PC-9 (cell line): ENCODE measurements around the gene ROPN1. TPM values are rescaled to one million over a fixed set of nuclear protein-coding genes. Genes with fewer than 3 reads are reported as not detected.
"Not testable (repeated sequence)": the region's sequence is repeated elsewhere in the genome, so short reads cannot be mapped to it uniquely, and the experiment has no call there.

ENCODE experiments used
- BruUV-seq: library from RNA; stranded (reverse); fragments of 400-500 nt; replicated peaks from 2 replicates; lab custom pipeline; 2021; lab: Mats Ljungman, UMichigan
- CTCF ChIA-PET: fragments of 300-600 bp; sonication (Branson Sonifier 250); formaldehyde crosslinking; loops from one replicate; lab custom pipeline; 2022; ENCODE audit warnings: antibody characterized with exemption; lab: Charles Lee
- POLR2A ChIA-PET: fragments of 300-600 bp; sonication (Branson Sonifier 250); formaldehyde crosslinking; loops from one replicate; lab custom pipeline; 2022; ENCODE audit warnings: antibody characterized with exemption; ENCODE audit not compliant: unreplicated experiment; lab: Charles Lee
- DNase-seq, 2 experiments: peaks; one replicate each; pipeline versions ENCODE4 v3.0.0 to v3.0.0-alpha.2; 2015 to 2022; ENCODE audit warnings: mixed read lengths in 1 of 2
- H2AFZ ChIP-seq: fragments of 200-600 bp; sonication (generic); 2 replicates; pipeline ENCODE4 v1.8.1; 2017; ENCODE audit warnings: antibody characterized with exemption
- H3F3A ChIP-seq: fragments of 200-600 bp; sonication (generic); 2 replicates; pipeline ENCODE4 v1.8.1; 2017; ENCODE audit warnings: antibody characterized with exemption, mild to moderate bottlenecking, low read depth; ENCODE audit not compliant: insufficient read depth
- H3K27ac ChIP-seq: fragments of 200-600 bp; sonication (generic); 2 replicates; pipeline ENCODE4 v1.6.1; 2016; ENCODE audit warnings: mixed run types
- H3K27me3 ChIP-seq: fragments of 200-600 bp; sonication (generic); 2 replicates; pipeline ENCODE4 v1.6.1; 2016; ENCODE audit warnings: low read depth, mixed run types; ENCODE audit not compliant: insufficient read depth
- H3K36me3 ChIP-seq: fragments of 200-600 bp; sonication (generic); 2 replicates; pipeline ENCODE4 v1.6.1; 2016; ENCODE audit warnings: low read depth, mixed run types
- H3K4me1 ChIP-seq: fragments of 200-600 bp; sonication (generic); replicated peaks from 2 replicates; pipeline ENCODE4 v1.6.1; 2016; ENCODE audit warnings: mixed run types; ENCODE audit not compliant: insufficient read depth
- H3K4me2 ChIP-seq: fragments of 200-600 bp; sonication (generic); 2 replicates; pipeline ENCODE4 v1.6.1; 2017; ENCODE audit warnings: mixed run types
- H3K4me3 ChIP-seq: fragments of 200-600 bp; sonication (generic); 2 replicates; pipeline ENCODE4 v1.6.1; 2016; ENCODE audit warnings: mixed run types
- H3K79me2 ChIP-seq: fragments of 200-600 bp; sonication (generic); 2 replicates; pipeline ENCODE4 v1.6.1; 2017; ENCODE audit warnings: low read depth, mixed run types
- H3K9me2 ChIP-seq: fragments of 200-600 bp; sonication (generic); 2 replicates; pipeline ENCODE4 v1.8.1; 2017; ENCODE audit warnings: mild to moderate bottlenecking; ENCODE audit not compliant: insufficient read depth
- H3K9me3 ChIP-seq: fragments of 200-600 bp; sonication (generic); 2 replicates; pipeline ENCODE4 v1.8.1; 2016; ENCODE audit warnings: low read depth; ENCODE audit not compliant: insufficient read depth
- H4K20me1 ChIP-seq: fragments of 200-600 bp; sonication (generic); 2 replicates; pipeline ENCODE4 v1.8.1; 2017; ENCODE audit not compliant: insufficient read depth
- CTCF ChIP-seq: fragments of 200-600 bp; sonication (generic); conservative IDR thresholded peaks from 2 replicates; pipeline ENCODE4 v1.6.1; 2017; ENCODE audit warnings: mixed run types, antibody characterized with exemption, mild to moderate bottlenecking, moderate library complexity
- EZH2 ChIP-seq: fragments of 200-600 bp; sonication (generic); IDR thresholded peaks from 2 replicates; pipeline ENCODE4 v1.8.0; 2017; ENCODE audit warnings: antibody characterized with exemption, low read depth
- intact Hi-C: fragments of 100-400 bp; cut with micrococcal nuclease; formaldehyde crosslinking; loops from one replicate; pipeline ENCODE4 v1.10.0; 2022; ENCODE audit not compliant: unreplicated experiment
- total RNA-seq: library from RNA; stranded (reverse); gene quantifications from 2 replicates; pipeline ENCODE4 v1.2.3, GENCODE V29; 2021

ROPN1 gene
- total RNA-seq, 1 experiment from 2014 or later: not detected

DNA sequence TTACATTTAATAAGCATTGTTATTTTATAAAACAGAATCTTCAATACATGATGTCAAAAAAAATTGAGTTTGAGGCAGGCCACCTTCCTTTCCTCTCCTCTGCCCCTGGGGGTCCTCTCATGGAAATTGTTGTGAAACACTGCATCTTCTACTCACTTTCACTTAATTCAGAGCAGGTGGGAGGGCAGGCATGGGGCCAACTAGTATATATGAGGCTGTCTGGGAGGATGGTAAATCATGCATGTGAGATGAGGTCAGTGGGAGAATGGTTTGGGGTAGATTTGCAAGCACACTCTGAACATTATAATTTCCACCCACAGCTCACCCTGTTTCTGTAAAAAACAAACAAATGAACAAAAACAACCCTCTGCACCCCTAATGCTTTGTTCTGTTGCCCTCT lies 20.5 kb downstream of the ROPN1 start:
- no peak overlapping the region for H3K4me3 ChIP-seq
- no peak overlapping the region for H2AFZ ChIP-seq
- H3K27me3 ChIP-seq: peaks cover 45% of the 10 kb centered on the region
- no peaks in the 10 kb centered on the region for H3K36me3 ChIP-seq
- no peaks in the 10 kb centered on the region for H3K9me3 ChIP-seq
- ChIA-PET POLR2A (no interaction called here), CTCF (no interaction called here)
- H3K4me1 ChIP-seq: no peaks in the 10 kb centered on the region
- H3K4me2 ChIP-seq: no peak overlapping the region
- no peak for DNase-seq
- no peak overlapping the region for H3K27ac ChIP-seq
- TF ChIP-seq EZH2 (no peak), CTCF (no peak)
- BruUV-seq: no TSS peak
- H3K9me2 ChIP-seq: no peaks in the 10 kb centered on the region
- no peaks in the 10 kb centered on the region for H4K20me1 ChIP-seq
- no peaks in the 10 kb centered on the region for H3F3A ChIP-seq
- H3K79me2 ChIP-seq: no peaks in the 10 kb centered on the region
- intact Hi-C loops: no loop called here

GRCh38 chr3:123967260-123967659 lies 24.7 kb downstream of the ROPN1 start:
- H3K4me3 ChIP-seq, H3F3A ChIP-seq, POLR2A ChIA-PET, H3K4me2 ChIP-seq, intact Hi-C loops, H2AFZ ChIP-seq, H3K79me2 ChIP-seq, H3K27ac ChIP-seq, H3K9me3 ChIP-seq, CTCF ChIA-PET, H3K4me1 ChIP-seq, BruUV-seq, H3K36me3 ChIP-seq, DNase-seq, H3K9me2 ChIP-seq, H4K20me1 ChIP-seq: not testable (repeated sequence)
- H3K27me3 ChIP-seq: peaks cover 44% of the 10 kb centered on the region

DNA sequence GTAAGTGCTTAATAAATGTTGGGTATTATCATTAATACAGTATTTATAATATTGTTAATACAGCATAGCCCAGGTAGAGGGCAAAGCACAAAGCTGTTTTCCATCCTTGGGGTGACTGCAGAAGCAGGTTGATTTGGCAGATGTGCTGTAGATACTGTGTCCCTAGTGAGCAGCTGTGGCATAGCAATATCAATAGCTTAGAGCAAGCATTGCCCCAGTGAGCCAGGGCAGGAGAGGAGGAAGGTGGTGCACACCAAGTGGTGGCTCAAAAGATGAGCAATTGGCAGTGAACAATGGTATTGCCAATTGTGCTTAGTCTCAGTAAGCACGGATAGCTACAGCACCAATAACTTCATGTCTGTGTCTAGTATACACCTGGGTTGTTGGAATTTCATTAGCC lies 25.1 kb downstream of the ROPN1 start:
- H3K4me3 ChIP-seq, DNase-seq, H3K79me2 ChIP-seq, H3K36me3 ChIP-seq, H3K9me2 ChIP-seq, POLR2A ChIA-PET, H3K4me1 ChIP-seq, H3K9me3 ChIP-seq, H3K27ac ChIP-seq, BruUV-seq, intact Hi-C loops, CTCF ChIA-PET, H3F3A ChIP-seq, H3K4me2 ChIP-seq, H2AFZ ChIP-seq, H4K20me1 ChIP-seq: not testable (repeated sequence)
- H3K27me3 ChIP-seq: peaks cover 42% of the 10 kb centered on the region

DNA sequence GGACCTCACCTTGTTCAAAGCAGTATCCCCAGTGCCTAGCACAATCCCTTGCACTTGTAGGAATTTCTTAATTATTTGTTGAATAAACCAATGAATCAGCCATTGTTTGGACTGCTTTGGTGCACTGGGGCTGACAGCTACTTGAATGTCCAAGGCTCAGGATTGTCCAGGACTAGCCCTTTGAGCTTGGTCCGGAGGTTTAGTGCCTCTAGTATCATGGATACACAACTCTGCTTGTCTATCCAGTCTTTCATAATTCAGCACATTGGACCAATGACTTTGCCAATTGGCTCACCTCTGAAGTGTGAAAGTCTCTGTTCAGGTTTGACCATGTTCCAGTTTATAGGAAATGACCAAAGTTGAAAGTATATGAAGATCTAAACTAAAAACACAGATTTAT lies 27.1 kb downstream of the ROPN1 start:
- H3K9me3 ChIP-seq, DNase-seq, H3K27ac ChIP-seq, H4K20me1 ChIP-seq, H3K36me3 ChIP-seq, BruUV-seq, H3K4me3 ChIP-seq, H3K4me2 ChIP-seq, H3K9me2 ChIP-seq, CTCF ChIA-PET, POLR2A ChIA-PET, H2AFZ ChIP-seq, H3F3A ChIP-seq, H3K4me1 ChIP-seq, H3K79me2 ChIP-seq: not testable (repeated sequence)
- intact Hi-C loops: loop anchor here (5.0 kb wide), 1 partner anchor 232 kb away; no protein-coding TSS in a partner anchor
- H3K27me3 ChIP-seq: peaks cover 26% of the 10 kb centered on the region
